GM12878 (cell line): ENCODE data around the gene ASIC3. TPM values are rescaled to one million over a fixed set of nuclear protein-coding genes. Genes with fewer than 3 reads are reported as not detected.
A peak's percentile ranks its signal among the peaks of the same experiment; 100 is the strongest.

Source experiments
- ATAC-seq: fragments of 200-7000 bp; cut with Tn5 transposase; 3 replicates; pipeline ENCODE4 v1.9.1; 2020; ENCODE audit warnings: mild to moderate bottlenecking, moderate library complexity
- BruUV-seq: library from RNA; stranded (reverse); fragments of 400-500 nt; replicated peaks from 2 replicates; lab custom pipeline; 2021; lab: Mats Ljungman, UMichigan
- CTCF ChIA-PET: fragments of 300-600 bp; sonication (Branson Sonifier 250); formaldehyde crosslinking; extraction: SDS; loops from one replicate; lab custom pipeline; 2021; ENCODE audit warnings: inconsistent platforms; lab: Yijun Ruan, JAX
- POLR2A ChIA-PET: fragments of 350-600 bp; formaldehyde crosslinking; extraction: SDS; loops from one replicate; lab custom pipeline; 2021; ENCODE audit warnings: inconsistent platforms; lab: Charles Lee
- RAD21 ChIA-PET: fragments of 300-600 bp; sonication (Branson Sonifier 250); formaldehyde crosslinking; loops from one replicate; lab custom pipeline; 2023; ENCODE audit warnings: antibody characterized with exemption; ENCODE audit not compliant: unreplicated experiment; lab: Charles Lee
- SMC1A ChIA-PET: fragments of 300-600 bp; sonication (Branson Sonifier 250); formaldehyde crosslinking; loops from one replicate; lab custom pipeline; 2023; ENCODE audit not compliant: unreplicated experiment, uncharacterized antibody; lab: Charles Lee
- DNase-seq: peaks from one replicate; pipeline ENCODE4 v3.0.0-alpha.2; 2011; ENCODE audit warnings: low read depth, low spot score
- FAIRE-seq: peaks from 3 replicates; lab custom pipeline; 2011; peaks lifted over from hg19 to GRCh38; lab: Jason Lieb, UNC
- H2AFZ ChIP-seq: 2 replicates; pipeline ENCODE4 v1.6.0; 2011; ENCODE audit warnings: low read depth, low read length, control low read depth; ENCODE audit not compliant: control insufficient read depth
- H3K27ac ChIP-seq: 2 replicates; pipeline ENCODE4 v1.5.1; 2011; ENCODE audit warnings: control low read depth; ENCODE audit not compliant: control insufficient read depth, insufficient read depth
- H3K27me3 ChIP-seq, 2 experiments: replicated peaks in 1 of 2; 2 replicates each; pipeline versions ENCODE4 v1.6.0 to v1.6.1; 2011; ENCODE audit warnings: low read length in 1 of 2; ENCODE audit not compliant: control insufficient read depth in 2 of 2, insufficient read depth in 2 of 2
- H3K36me3 ChIP-seq, 2 experiments: 2 replicates each; pipeline ENCODE4 v1.5.1; 2011; ENCODE audit warnings: low read length in 1 of 2; ENCODE audit not compliant: control insufficient read depth in 2 of 2, insufficient read depth in 2 of 2
- H3K4me1 ChIP-seq: 2 replicates; pipeline ENCODE4 v1.6.1; 2011; ENCODE audit warnings: mild to moderate bottlenecking, low read length, moderate library complexity, mixed read lengths; ENCODE audit not compliant: control insufficient read depth, insufficient read depth
- H3K4me2 ChIP-seq: 2 replicates; pipeline ENCODE4 v1.6.0; 2011; ENCODE audit warnings: control low read depth; ENCODE audit not compliant: control insufficient read depth, insufficient read depth
- H3K4me3 ChIP-seq: fragments of 200-600 bp; sonication (generic); 2 replicates; pipeline ENCODE4 v1.5.1; 2016
- H3K79me2 ChIP-seq: 2 replicates; pipeline ENCODE4 v1.6.0; 2011; ENCODE audit warnings: low read length; ENCODE audit not compliant: control insufficient read depth, insufficient read depth
- H3K9ac ChIP-seq: 2 replicates; pipeline ENCODE4 v1.8.0; 2011; ENCODE audit warnings: low read length, control low read depth, mixed read lengths; ENCODE audit not compliant: control insufficient read depth, insufficient read depth
- H3K9me3 ChIP-seq: replicated peaks from 3 replicates; pipeline ENCODE4 v1.5.1; 2011; ENCODE audit warnings: mild to moderate bottlenecking, low read length; ENCODE audit not compliant: control insufficient read depth, insufficient read depth
- H4K20me1 ChIP-seq: 2 replicates; pipeline ENCODE4 v1.6.0; 2011; ENCODE audit not compliant: control insufficient read depth, insufficient read depth
- BHLHE40 ChIP-seq, 2 experiments: fragments of 450-650 bp in 1 of 2; IDR thresholded peaks; 2 replicates each; pipeline ENCODE4 v1.6.1; 2011 to 2017; ENCODE audit warnings: low read depth in 2 of 2, borderline replicate concordance in 1 of 2, improper control_type of control experiment in 1 of 2, low read length in 1 of 2, mild to moderate bottlenecking in 1 of 2
- BMI1 ChIP-seq: fragments of 450-650 bp; IDR thresholded peaks from 2 replicates; pipeline ENCODE4 v1.6.1; 2016; ENCODE audit warnings: mild to moderate bottlenecking, moderate library complexity, borderline replicate concordance
- CHD2 ChIP-seq: IDR thresholded peaks from 2 replicates; pipeline ENCODE4 v1.6.1; 2011; ENCODE audit warnings: low read depth, low read length, improper control_type of control experiment, borderline replicate concordance
- E4F1 ChIP-seq: fragments of 450-650 bp; IDR thresholded peaks from 2 replicates; pipeline ENCODE4 v1.6.1; 2018; ENCODE audit warnings: borderline replicate concordance, mild to moderate bottlenecking; ENCODE audit not compliant: partially characterized antibody
- ETV6 ChIP-seq, 2 experiments: fragments of 450-650 bp in 1 of 2; IDR thresholded peaks in 1 of 2; conservative IDR thresholded peaks in 1 of 2; 2 replicates each; pipeline ENCODE4 v1.6.1; 2014; ENCODE audit warnings: antibody characterized with exemption in 1 of 2, borderline replicate concordance in 1 of 2, low read depth in 1 of 2, mild to moderate bottlenecking in 1 of 2, moderate library complexity in 1 of 2
- HDAC6 ChIP-seq: fragments of 200-600 bp; sonication (generic); IDR thresholded peaks from one replicate; pipeline ENCODE4 v1.8.0; 2017; ENCODE audit warnings: antibody characterized with exemption; ENCODE audit not compliant: unreplicated experiment
- IRF4 ChIP-seq: IDR thresholded peaks from 2 replicates; pipeline ENCODE4 v1.6.1; 2011; ENCODE audit warnings: low read depth, low read length
- MTA2 ChIP-seq: fragments of 450-650 bp; IDR thresholded peaks from 2 replicates; pipeline ENCODE4 v1.6.1; 2016; ENCODE audit warnings: low read depth, mild to moderate bottlenecking, moderate library complexity
- MYB ChIP-seq: fragments of 150-350 bp; IDR thresholded peaks from 2 replicates; pipeline ENCODE4 v1.6.1; 2014; ENCODE audit warnings: mild to moderate bottlenecking, low read depth, low read length, borderline replicate concordance
- RELA ChIP-seq: fragments of 450-650 bp; IDR thresholded peaks from 2 replicates; pipeline ENCODE4 v1.8.0; 2014; ENCODE audit warnings: borderline replicate concordance; ENCODE audit not compliant: partially characterized antibody
- RFX5 ChIP-seq: IDR thresholded peaks from 2 replicates; pipeline ENCODE4 v1.6.1; 2011; ENCODE audit warnings: low read depth, low read length, improper control_type of control experiment
- TARDBP ChIP-seq: IDR thresholded peaks from 2 replicates; pipeline ENCODE4 v1.6.1; 2016; ENCODE audit warnings: borderline replicate concordance
- WRNIP1 ChIP-seq: IDR thresholded peaks from 2 replicates; pipeline ENCODE4 v1.6.1; 2011; ENCODE audit warnings: low read depth, low read length, improper control_type of control experiment, borderline replicate concordance
- ZNF622 ChIP-seq: fragments of 450-650 bp; IDR thresholded peaks from 2 replicates; pipeline ENCODE4 v1.6.1; 2017; ENCODE audit warnings: mild to moderate bottlenecking, inconsistent platforms
- WGBS: methylation state at CpG from one replicate; pipeline ENCODE4 v1.1.6; 2016; ENCODE audit warnings: low lambda C conversion rate; ENCODE audit not compliant: insufficient replicate concordance, insufficient coverage; ENCODE audit errors: missing lambda C conversion rate; 5-methylcytosine and 5-hydroxymethylcytosine counted together
- in situ Hi-C: fragments of 300-500 bp; cut with MboI; formaldehyde crosslinking; loops from 9 replicates; pipeline ENCODE4 v1.14.3; 2018; ENCODE audit warnings: mixed read lengths
- intact Hi-C: fragments of 100-400 bp; cut with micrococcal nuclease; formaldehyde crosslinking; loops from one replicate; pipeline ENCODE4 v1.14.2; 2022; ENCODE audit not compliant: unreplicated experiment
- polyA plus RNA-seq, 11 experiments: library from polyadenylated mRNA; depleted of rRNA in 4 of 11; unstranded in 6 of 11; stranded (reverse) in 5 of 11; fragments of >200 nt; fragmentation: Nextera tagmentation in 4 of 11; fragmentation: Illumina TruSeq in 1 of 11; extraction: Ambion mirVana in 4 of 11; extraction: Trizol in 1 of 11; gene quantifications; 1 replicate in 1 of 11; 2 replicates in 10 of 11; pipeline versions ENCODE4 v1.2.1 to v1.2.3, GENCODE V29; 2011 to 2016; ENCODE audit warnings: inconsistent platforms in 2 of 11, missing spikeins in 2 of 11, low read depth in 1 of 11
- total RNA-seq, 4 experiments: library from RNA; depleted of rRNA in 3 of 4; stranded (reverse); fragments of >200 nt in 3 of 4; fragmentation: Illumina TruSeq in 1 of 4; extraction: Trizol in 1 of 4; gene quantifications; 2 replicates each; pipeline versions ENCODE4 v1.2.1 to v1.2.3, GENCODE V29; 2013 to 2021
- TF ChIP-seq, protein P1 (sequence below): IDR thresholded peaks from 2 replicates; pipeline ENCODE4 v1.6.1; 2011; ENCODE audit warnings: borderline replicate concordance, low read depth, mild to moderate bottlenecking, moderate library complexity, mixed read lengths, low read length; ENCODE audit not compliant: insufficient read depth; ENCODE audit errors: extremely low read length

The ASIC3 gene
- total and polyA plus RNA-seq, 10 of the 15 experiments (the other 5 are each of a cell fraction or from before 2014, with no cell fraction given) = 0.07 to 1.0 (median 0.44) TPM; not detected in 4

DNA sequence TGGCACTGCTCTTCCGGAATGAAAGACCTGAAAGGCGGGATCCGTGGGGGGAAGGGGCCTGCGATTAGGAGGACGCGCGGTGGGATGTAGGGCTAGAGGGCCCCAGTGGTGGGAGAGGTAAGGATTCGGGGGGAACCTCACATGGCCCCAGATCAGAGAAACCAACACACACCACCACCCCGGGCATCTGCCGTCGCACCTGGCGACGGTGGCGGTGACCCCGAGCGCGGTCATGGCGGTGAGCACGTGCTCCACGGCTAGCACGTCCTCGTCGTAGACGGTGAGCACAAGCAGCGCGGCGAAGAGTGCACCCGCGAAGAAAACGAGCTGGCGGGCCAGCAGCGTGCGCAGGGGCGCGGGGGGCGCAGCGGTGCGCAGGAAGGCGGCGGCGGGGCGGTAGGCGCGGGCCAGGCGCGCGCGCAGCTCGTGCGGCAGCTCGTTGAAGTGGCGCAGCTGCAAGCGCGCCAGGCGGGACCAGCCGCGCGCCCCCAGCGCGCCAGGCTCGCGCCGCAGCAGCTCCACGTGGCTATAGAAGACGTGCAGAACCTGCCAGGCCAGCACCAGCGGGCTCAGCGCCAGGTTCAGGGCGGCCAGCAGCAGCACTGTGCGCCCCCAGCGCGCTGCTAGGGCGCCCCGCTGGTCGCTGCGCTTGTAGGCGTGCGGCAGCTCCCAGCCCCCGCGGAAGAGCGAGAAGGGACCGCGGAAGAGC lies 29.8 kb upstream of the ASIC3 start:
- POLR2A ChIA-PET = no interaction called here

More for the DNA sequence above, 29.8 kb upstream of the ASIC3 start:
- H3K4me1 ChIP-seq = peaks cover 8% of the 10 kb centered on the region
- H4K20me1 ChIP-seq = no peaks in the 10 kb centered on the region
- ATAC-seq (no peak), FAIRE-seq (no peak), DNase-seq (no peak)
- no TSS peak for BruUV-seq
- H3K27ac ChIP-seq = no peak overlapping the region
- H2AFZ ChIP-seq = no peak overlapping the region
- 22% methylated on average over 63 of the region's 82 CpGs for WGBS
- ChIA-PET RAD21 (interaction anchor here (0.7 to 1.1 kb wide), 2 partner anchors 56 to 121 kb away, joined by 3 read pairs; no protein-coding TSS in a partner anchor), SMC1A (interaction anchor here (1.0 to 1.4 kb wide), 2 partner anchors 10 to 140 kb away, joined by 3 read pairs; partner anchors contain the start of gene ABCB8), CTCF (interaction anchor here (0.7 to 2.4 kb wide), 13 partner anchors 10 to 235 kb away, joined by 3 to 14 read pairs (median 4); partner anchors contain the start of gene ABCB8)
- in situ Hi-C loops = no loop called here
- intact Hi-C loops = no loop called here
- H3K9ac ChIP-seq = no peak overlapping the region
- no peaks in the 10 kb centered on the region for H3K9me3 ChIP-seq
- TF ChIP-seq, protein P1, sequence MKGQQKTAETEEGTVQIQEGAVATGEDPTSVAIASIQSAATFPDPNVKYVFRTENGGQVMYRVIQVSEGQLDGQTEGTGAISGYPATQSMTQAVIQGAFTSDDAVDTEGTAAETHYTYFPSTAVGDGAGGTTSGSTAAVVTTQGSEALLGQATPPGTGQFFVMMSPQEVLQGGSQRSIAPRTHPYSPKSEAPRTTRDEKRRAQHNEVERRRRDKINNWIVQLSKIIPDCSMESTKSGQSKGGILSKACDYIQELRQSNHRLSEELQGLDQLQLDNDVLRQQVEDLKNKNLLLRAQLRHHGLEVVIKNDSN = peak; percentile 9
- TF ChIP-seq ZNF622 (no peak), WRNIP1 (no peak), BHLHE40 (IDR thresholded peaks at IDR 0.05; ENCODE audit: borderline replicate concordance in 1 of 2, low read depth in 2 of 2, low read length in 1 of 2) (peak in 1 of 2 experiments; percentile 52; a peak in 2 of 4 replicates), RFX5 (no peak), CHD2 (no peak), HDAC6 (peak; percentile 41), IRF4 (no peak), TARDBP (no peak), RELA (no peak), BMI1 (no peak), MTA2 (no peak), E4F1 (no peak), ETV6 (conservative IDR thresholded peaks at IDR 0.05 in 1 of 2, IDR thresholded peaks at IDR 0.05 in 1 of 2; ENCODE audit: borderline replicate concordance in 1 of 2, low read depth in 1 of 2) (no peak), MYB (no peak)
- no peak overlapping the region for H3K4me3 ChIP-seq
- H3K79me2 ChIP-seq = no peaks in the 10 kb centered on the region
- peaks cover 8 to 10% of the 10 kb centered on the region in 2 experiments; a peak in 3 of 4 replicates for H3K27me3 ChIP-seq
- peak overlapping the region; percentile 50 for H3K4me2 ChIP-seq
- H3K36me3 ChIP-seq = no peaks in the 10 kb centered on the region
